Activated T-cell treated with anti-CD3 and anti-CD28 coated beads, Interleukin-2, amount 50 U/mL, for 48 hours (primary cell): ENCODE data around the gene SDCBP2.

Experiments used
- DNase-seq, 2 experiments: peaks; one replicate each; pipeline ENCODE4 v3.0.0-alpha.2; 2020

Gene SDCBP2

DNA sequence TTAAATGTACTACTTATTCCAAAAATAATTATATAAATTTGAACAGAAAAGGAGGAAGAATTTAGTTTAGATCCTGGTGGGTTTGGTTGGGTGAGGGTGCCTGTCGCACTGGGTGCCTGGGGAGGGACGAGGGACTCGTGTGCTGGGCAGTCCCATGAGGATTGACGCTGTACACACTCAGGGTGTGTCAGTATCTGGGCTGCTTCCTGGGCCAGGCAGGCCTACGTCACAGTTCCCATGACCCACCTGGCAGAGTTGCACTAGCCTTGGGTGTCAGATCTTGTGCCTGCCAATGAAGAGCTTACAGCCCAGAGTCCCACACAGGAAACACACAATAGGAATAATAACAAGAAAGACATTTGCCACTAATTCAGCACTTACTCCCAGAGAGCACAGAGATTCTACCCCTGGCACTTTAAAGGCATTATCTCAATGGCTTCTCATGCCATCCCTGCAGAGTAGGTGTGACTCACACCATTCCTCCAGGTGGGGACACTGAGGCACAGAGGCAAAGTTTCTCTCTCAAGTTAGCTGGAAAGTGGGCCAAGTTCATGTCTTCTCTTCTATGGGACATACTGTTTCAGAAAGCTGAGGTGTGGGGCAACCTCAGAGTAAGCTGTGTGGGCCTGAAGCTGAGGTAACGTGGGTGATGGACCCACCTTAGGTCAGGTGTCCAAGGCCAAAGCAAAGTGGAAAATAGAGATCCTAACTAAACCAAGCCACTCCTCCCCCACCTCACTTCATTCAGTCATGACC, 1.3 kb upstream of the SDCBP2 start:
- DNase-seq = peak; percentile 25 to 36

- DNase-seq = peak; percentile 16
Observed at GRCh38 chr20:1327827-1328679, 886 bp downstream of the SDCBP2 start.

GRCh38 chr20:1327241-1327653, 1.7 kb downstream of the SDCBP2 start:
- peak; percentile 33 to 38 for DNase-seq

DNA sequence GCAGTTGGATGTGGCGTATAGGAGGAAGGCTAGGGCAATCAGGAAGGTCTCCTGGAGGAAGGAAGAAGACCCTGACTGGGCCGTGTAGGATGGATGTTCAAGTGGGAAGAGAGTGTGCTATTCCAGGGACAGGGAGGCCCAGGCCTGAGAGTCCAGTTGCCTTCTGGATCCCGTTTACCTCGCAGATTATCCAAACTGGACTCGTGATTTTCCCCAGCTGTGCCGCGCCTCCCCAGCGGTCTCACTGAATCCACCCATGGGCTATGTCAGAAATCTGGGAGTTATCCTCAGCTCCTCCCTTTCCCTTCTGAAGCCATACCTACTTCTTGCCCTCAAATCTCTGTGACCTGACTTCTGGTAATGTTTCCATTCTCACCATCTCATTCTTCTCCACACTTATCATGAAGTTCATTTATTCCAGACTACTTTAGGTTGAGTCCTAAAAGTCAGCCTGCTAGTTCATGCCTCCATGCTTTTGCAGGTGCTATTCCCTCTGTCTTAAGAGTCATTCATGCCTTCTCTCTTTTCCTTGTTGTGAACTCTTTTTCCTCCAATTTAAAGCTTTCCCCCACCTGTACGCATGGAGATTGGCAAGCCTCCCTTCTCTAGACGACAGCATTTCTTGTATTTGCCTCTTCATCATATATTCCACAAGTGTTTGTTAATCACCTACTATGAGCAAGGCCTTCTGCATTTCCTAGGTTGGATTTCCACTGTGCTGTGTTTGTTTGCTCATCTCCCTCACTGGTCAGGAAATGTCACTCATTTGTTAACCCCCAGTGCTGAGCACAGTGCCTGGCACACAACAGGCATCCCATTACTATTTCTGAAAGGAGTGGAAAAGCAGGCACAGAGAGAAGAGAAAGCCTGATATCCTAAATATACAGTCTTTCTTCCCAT, 2.7 kb downstream of the SDCBP2 start:
- peak; percentile 17 for DNase-seq

GRCh38 chr20:1325173-1326030, 3.5 kb downstream of the SDCBP2 start:
- peak; percentile 99 for DNase-seq

- DNase-seq = peak; percentile 43 to 44
Observed at GRCh38 chr20:1324598-1325172, 4.3 kb downstream of the SDCBP2 start.

DNA sequence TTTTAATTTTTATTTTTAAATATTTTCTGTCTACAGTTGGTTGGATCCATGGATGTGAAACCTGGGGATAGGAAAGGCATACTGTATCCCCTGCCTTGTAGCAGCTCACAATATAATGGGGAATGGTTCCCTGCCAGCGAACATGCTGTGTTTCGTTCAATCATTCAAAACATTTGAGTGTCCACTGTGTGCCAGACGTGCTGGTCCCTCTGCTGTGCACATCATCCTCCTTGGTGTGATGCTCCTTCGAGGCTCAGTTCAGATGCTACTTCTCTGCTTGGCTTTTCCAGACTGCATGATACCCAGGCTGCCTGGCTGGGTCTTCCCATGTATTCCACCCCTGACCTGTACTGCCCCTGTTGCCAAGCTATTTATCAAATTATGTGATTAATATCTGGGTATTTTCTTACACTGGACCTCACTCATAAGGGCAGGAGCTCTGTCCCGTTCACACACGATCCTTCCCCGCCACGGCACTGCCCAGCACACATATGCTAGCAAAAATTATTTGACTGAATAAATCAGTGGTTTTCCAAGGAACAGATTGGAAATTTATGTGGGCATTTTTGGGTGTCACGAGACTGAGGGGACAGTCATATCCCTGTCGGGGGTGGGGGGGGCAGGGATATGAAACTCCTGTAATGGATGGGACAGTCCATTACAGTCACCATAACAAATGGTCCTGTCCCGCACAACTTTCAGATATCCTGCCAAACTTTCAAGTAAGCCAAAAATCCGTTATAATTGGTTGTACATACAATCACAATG, 4.9 kb downstream of the SDCBP2 start:
- DNase-seq = no peak

DNA sequence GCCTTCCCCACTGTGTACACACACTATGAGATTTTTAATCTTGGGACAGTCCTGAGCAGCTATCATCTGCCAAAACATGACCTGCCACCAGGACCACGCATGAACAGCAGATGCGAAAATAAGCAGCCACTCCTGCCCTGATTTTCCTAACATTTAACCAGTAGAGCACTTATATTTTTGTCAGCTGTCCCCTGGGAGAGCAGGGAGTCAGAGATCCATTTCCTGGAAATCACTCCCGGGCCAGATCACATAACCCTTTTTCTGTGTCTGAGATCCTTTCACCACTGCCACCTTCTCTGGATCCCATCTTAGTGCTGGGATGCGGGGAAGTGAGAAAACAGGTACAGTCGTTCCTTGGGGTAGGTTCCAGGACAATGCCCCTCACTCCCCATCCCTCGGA, 5.7 kb downstream of the SDCBP2 start:
- no peak for DNase-seq

- DNase-seq = no peak
Observed at GRCh38 chr20:1322511-1323245, 6.3 kb downstream of the SDCBP2 start.

DNA sequence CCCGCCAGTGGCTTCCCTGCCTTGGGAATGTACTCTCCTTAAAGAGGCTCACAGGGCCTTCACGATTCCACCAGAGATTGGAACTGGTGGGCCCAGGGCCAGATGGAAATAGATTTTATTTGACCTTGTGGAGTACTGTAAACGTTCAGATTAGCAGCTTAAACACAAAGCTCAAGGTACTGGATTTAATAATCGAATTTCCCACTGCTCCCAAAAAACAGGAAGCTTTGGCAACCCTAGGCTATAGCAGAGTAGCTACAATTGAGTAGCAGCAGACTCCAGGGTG, 7.3 kb downstream of the SDCBP2 start:
- no peak for DNase-seq

DNA sequence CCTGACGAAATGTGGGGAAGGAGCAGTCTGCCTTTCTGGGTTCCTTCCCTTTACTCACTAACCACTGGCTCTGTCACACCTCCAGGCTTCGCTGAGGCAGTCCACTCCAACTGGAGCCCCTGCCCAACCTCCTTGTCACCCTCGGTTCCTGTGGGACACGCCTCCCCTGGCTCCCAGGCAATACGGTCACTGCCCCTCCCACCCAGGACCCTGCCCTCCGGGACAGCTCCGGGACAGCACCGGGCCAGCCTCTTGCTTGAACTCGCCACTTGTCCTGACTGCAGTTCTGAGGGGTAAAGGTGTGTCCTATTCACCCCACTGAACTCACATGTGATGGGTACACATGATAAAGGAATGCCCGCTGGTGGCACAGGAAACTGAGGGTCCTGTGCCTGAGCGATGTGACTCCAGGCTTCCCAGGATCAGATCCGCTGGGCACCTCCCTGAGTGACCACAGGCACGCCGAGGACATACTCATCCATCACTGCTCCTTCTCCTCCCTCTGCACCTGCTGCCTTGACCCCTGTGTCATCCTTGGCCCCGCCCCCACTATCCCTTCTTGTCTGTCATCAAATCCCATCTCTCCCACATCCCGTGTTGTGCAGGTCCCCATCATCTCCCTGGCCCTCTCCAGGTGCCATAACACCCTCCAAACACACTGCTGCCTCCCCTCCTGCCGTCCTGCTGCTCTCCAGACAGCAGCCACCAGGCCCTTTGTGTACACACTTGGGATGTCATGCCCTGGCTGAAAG, 7.9 kb downstream of the SDCBP2 start:
- DNase-seq = no peak

DNA sequence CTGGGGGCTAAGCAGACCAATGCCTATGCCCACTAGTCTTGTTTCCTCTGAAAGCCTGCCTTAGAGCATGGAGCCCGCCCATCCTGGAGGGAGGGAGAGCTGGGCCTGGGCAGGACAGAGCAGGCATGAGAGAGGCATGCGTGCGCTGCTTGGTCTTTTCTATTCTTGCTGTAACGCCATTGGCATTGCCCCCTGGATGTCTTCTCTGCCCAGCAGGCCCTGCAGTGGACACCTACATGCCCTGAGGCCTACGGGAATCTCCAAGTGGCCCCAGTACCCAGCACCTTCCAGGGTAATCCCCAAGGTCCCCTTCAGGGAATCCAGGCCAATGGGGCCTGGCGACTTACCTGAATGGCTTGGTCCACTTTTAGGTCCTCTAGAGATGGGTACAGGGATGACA, 8.9 kb downstream of the SDCBP2 start:
- no peak for DNase-seq

GRCh38 chr20:1319462-1319861, 9.5 kb downstream of the SDCBP2 start:
- no peak for DNase-seq

GRCh38 chr20:1319051-1319450, 9.9 kb downstream of the SDCBP2 start:
- DNase-seq = no peak

DNA sequence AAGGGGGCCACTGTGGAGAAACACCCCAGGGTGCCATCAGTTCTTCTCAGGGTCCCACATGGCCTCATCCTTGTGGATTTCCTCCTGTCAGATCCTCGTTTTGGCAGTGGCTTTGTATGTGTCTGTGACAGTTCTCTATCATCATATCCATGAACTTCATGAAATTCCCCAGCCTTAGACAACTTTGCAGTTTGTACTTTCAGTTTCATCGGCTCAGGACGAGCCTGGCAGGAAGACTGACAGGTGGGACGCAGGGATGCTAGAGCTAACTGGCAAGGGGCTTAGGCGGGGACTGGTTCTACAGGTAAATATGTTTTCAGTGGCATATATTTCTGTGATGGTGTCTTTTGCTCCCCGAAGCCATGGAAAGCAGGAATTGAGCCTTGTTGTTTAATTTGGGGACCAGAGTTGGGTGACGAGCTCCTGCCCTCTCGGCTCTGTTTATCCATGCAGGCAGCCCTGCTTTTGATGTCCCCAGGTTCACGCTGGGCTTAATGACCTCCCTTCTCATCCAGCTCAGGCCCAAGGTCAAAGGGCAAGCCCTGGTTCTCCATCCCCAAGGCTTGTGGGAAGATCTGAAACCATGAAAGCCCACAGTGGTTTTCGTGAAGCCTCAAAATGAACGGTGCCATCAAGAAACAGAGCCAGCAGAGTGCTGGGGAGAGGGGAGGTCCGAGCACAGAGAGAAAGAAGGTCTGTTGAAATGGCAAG, 11.2 kb downstream of the SDCBP2 start:
- no peak for DNase-seq

DNA sequence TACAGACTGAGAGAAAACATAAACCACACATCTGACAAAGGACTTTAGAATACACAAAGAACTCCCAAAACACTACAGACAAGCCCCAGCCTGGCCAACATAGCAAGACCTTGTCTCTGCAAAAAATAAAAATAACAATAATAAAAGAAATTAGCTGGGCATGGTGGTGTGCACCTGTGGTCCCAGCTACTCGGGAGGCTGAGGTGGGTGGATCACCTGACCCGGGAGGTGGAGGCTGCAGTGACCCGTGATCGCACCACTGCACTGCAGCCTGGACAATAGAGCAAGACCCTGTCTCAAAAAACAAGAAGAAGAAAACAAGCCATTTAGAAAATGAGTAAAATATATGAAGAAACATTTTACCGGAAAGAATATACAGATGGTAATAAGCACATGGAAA, 13.1 kb downstream of the SDCBP2 start:
- DNase-seq = no peak

DNA sequence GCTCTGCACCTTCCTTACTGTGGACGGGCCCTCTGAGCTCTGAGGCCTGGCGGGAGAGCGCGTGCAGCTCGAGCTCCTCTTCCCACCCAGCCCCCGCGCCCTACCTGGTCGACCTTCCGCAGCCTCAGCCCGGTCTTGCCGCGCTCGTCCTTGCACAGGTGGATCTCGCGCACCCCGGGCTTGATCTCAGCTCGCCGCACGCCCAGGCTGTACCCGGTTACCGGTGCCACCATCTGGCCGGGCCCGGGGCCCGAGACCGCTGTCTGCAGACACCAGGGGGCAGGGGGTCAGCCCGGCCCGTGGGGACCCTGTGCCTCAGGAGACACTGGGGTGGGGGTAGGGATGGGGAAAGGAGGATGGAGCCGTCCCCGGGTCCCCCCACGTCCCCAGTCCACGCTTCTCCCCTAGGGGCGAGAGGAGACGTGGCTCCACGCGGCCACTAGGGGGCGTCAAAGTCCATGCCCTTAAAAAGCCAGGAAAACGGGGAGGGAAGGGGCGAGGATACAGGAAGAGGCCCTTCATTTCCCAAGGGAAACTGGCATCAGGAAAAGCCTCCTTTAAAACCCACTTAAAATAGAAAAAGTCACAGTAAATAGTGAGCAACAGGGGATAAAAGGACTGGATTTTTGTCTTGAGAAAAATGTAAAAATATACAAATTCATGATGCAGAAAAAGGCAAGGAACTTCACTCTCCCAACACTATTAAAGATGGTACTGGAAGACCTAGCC, 15.5 kb downstream of the SDCBP2 start:
- DNase-seq = peak; percentile 76

- no peak for DNase-seq
Observed at GRCh38 chr20:1312904-1313235, 16.1 kb downstream of the SDCBP2 start.
